ENCODE measurements around the gene GPR143. TPM values are rescaled to one million over a fixed set of nuclear protein-coding genes. Genes with fewer than 3 reads are reported as not detected.

The GPR143 gene
- 3.6 TPM in 1 of 2 replicates, not detected in the other for total RNA-seq

DNA sequence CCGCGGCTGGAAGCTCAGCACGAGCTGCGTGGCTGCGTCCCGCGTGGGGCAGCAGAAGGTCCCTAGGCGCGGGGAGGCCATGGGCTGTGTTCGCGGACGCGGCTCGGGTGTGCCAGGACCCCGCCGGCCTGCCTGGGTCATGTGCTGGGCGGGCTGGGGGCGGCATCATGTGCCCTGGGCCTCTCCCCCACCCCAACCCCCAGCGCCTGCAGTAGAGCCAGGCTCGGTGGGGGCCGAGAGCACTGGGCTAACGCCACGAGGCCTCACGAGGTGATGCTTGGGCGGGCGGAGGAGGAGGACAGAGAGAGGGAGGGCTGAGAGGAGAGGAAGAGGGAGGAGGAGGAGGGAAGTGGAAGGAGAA is at the start of gene GPR143:
Gene GPR143 (minus strand): TSS at position 111 of the 361 bp plus-strand sequence. CDS start 30 bp downstream, at position 81.

DNA sequence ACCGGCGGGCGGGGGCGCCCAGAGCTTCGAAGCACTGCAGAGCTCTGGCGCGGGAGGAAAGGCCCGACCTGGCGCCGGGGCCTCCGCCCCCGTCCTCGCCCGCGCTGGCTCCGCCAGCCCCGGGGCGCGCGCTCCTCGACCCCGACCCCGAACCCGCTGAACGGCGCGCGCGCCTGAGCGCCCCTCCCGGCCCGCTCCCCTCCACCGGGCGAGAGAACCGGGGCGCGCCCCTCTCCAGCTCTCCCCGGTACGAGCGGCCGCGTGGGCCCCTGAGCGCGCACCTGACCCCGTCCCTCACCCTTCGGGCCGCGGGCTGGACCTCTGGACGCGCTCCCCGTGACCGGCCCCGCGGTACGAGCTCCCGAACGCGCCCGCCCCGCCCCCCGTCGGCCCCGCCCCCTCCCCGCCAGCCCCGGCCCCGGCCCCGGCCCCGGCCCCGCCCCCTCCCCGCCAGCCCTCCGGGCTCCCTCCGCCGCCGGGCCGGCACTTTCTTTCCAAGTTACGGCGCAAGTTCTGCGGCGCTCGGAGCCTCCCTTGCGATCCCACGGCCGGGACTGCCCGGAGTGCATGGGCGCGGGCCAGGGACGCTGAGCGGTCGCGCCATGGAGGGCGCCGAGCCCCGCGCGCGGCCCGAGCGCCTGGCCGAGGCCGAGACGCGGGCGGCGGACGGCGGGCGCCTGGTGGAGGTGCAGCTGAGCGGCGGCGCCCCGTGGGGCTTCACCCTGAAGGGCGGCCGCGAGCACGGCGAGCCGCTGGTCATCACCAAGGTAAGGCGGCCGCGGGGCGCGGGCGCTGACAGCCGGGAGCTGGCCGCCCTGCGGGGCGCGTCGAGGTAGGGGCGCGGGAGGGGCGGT is 20.5 kb upstream of the GPR143 start, which contains the start of gene SHROOM2:
Gene SHROOM2 (plus strand): TSS at position 486 of the 854 bp plus-strand sequence. CDS start 117 bp downstream, at position 603.

Other genes starting within 250 kb of the GPR143 start
- 3.8 and 11.6 TPM in 2 replicates for gene SHROOM2, start 20.6 kb upstream of the GPR143 start, total RNA-seq
- 0.13 TPM in 1 of 2 replicates, not detected in the other for gene CLDN34, start 201.5 kb upstream of the GPR143 start, total RNA-seq